Stomach (tissue), 9 donors: ENCODE measurements around the gene THBS1. TPM values are rescaled to one million over a fixed set of nuclear protein-coding genes. Genes with fewer than 3 reads are reported as not detected.

Source experiments
- DNase-seq, 2 donors: peaks; one replicate each; pipeline versions ENCODE4 v3.0.0 to v3.0.0-alpha.2; 2013 to 2019
- H3K27ac ChIP-seq, 5 donors: fragments of 200-600 bp in 4 of 5; sonication (generic) in 4 of 5; one replicate each; pipeline ENCODE4 v1.5.1; 2013 to 2019; ENCODE audit warnings: mild to moderate bottlenecking in 1 of 5, moderate library complexity in 1 of 5
- H3K27me3 ChIP-seq, 3 donors: fragments of 200-600 bp; sonication (generic); one replicate each; pipeline ENCODE4 v1.5.1; 2017 to 2019; ENCODE audit warnings: mixed run types in 1 of 3
- H3K36me3 ChIP-seq, 4 donors: fragments of 200-600 bp; sonication (generic); 1 replicate in 3 of 4; 2 replicates in 1 of 4; pipeline ENCODE4 v1.5.1; 2016 to 2019
- H3K4me1 ChIP-seq, 4 donors: fragments of 200-600 bp; sonication (generic); one replicate each; pipeline ENCODE4 v1.5.1; 2016 to 2019
- H3K4me3 ChIP-seq, 4 donors: fragments of 200-600 bp; sonication (generic) in 3 of 4; one replicate each; pipeline ENCODE4 v1.5.1; 2016 to 2019; ENCODE audit warnings: mild to moderate bottlenecking in 1 of 4
- H3K9me3 ChIP-seq, 4 donors: fragments of 200-600 bp; sonication (generic); one replicate each; pipeline ENCODE4 v1.5.1; 2016 to 2019
- CTCF ChIP-seq, 7 experiments: fragments of 450-650 bp in 4 of 7; fragments of 200-600 bp in 3 of 7; sonication (generic) in 3 of 7; IDR thresholded peaks; one replicate each; pipeline ENCODE4 v1.5.1; 2016 to 2019; ENCODE audit warnings: antibody characterized with exemption in 7 of 7, control low read depth in 2 of 7, mild to moderate bottlenecking in 1 of 7
- EP300 ChIP-seq: sonication (generic); formaldehyde crosslinking; IDR thresholded peaks from one replicate; pipeline ENCODE4 v1.6.1; 2017; ENCODE audit warnings: antibody characterized with exemption
- POLR2A ChIP-seq, 4 donors: fragments of 450-650 bp; IDR thresholded peaks; one replicate each; pipeline ENCODE4 v1.6.1; 2016; ENCODE audit warnings: antibody characterized with exemption in 4 of 4, control low read depth in 2 of 4, mild to moderate bottlenecking in 1 of 4, moderate library complexity in 1 of 4
- POLR2AphosphoS5 ChIP-seq, 3 donors: sonication (generic); formaldehyde crosslinking; IDR thresholded peaks; one replicate each; pipeline ENCODE4 v1.6.1; 2016; ENCODE audit warnings: antibody characterized with exemption in 3 of 3
- WGBS, 5 donors: extraction: QIAGEN DNeasy Blood & Tissue Kit in 3 of 5; methylation state at CpG; one replicate each; pipeline versions ENCODE4 v1.1.5 to v1.1.7; 2013 to 2018; 5-methylcytosine and 5-hydroxymethylcytosine counted together
- intact Hi-C: fragments of 100-400 bp; cut with DNase I; formaldehyde crosslinking; loops from one replicate; pipeline ENCODE4 v1.15.1; 2023; ENCODE audit warnings: low total_unique reads
- polyA plus RNA-seq, 3 donors: library from polyadenylated mRNA; stranded (reverse); fragments of 200-250 nt; gene quantifications; one replicate each; pipeline ENCODE4 v1.2.3, GENCODE V29; 2013
- total RNA-seq, 5 donors: library from RNA; depleted of rRNA; stranded (reverse); fragments of >200 nt; gene quantifications; one replicate each; pipeline versions ENCODE4 v1.1.0 to v1.2.3, GENCODE V29; 2014 to 2016
- donor health status: healthy with polysubstance abuse.
- donor health status: Bipolar disorder and iron deficiency.
- donor health status: healthy.

The THBS1 gene
- total and polyA plus RNA-seq, 8 donors = 12.9 to 842 (median 179) TPM

DNA sequence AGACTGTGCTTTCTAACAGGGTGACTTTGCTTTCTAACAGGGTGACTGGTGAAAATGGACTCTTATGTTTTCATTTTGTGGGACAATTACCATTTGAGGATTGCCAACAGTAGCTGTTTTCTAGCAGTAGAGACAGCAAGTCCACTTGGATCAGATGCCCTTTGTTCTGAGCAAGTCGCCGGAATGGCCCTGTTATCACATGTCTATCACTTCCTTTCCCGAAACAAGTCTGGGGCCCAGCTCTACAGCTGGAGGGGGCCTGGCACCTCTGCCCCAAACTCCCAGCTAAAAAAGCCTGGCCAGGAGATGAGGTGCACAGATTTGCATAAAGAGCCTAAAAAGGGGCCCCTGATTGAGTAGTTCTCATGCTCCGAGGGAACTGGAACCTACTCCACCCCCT lies 44.6 kb downstream of the THBS1 start:
- Histone ChIP-seq H3K27me3 (no peaks in the 10 kb centered on the region), H3K4me1 (peaks cover 9 to 40% (median 28%) of the 10 kb centered on the region in 4 donors), H3K9me3 (no peaks in the 10 kb centered on the region), H3K36me3 (no peaks in the 10 kb centered on the region), H3K27ac (peak overlapping the region in 4 of 5 donors; percentile 57 to 83 (median 70)), H3K4me3 (no peak overlapping the region)
- intact Hi-C loops = no loop called here
- 80 to 86% (median 82%) methylated on average over 4 of the region's 4 CpGs for WGBS, 5 donors
- no peak for DNase-seq
- TF ChIP-seq CTCF (IDR thresholded peaks at IDR 0.05) (no peak), EP300 (no peak), POLR2A (IDR thresholded peaks at IDR 0.05) (no peak), POLR2AphosphoS5 (IDR thresholded peaks at IDR 0.05) (no peak)

GRCh38 chr15:39625856-39626255 lies 45.0 kb downstream of the THBS1 start:
- no peaks in the 10 kb centered on the region for H3K36me3 ChIP-seq
- intact Hi-C loops = no loop called here
- H3K4me1 ChIP-seq = peaks cover 9 to 40% (median 28%) of the 10 kb centered on the region in 4 donors
- no peak overlapping the region for H3K4me3 ChIP-seq
- no peak for TF ChIP-seq EP300
- TF ChIP-seq CTCF (IDR thresholded peaks at IDR 0.05) = no peak
- no peak for TF ChIP-seq POLR2A (IDR thresholded peaks at IDR 0.05)
- TF ChIP-seq POLR2AphosphoS5 (IDR thresholded peaks at IDR 0.05) = no peak
- no peak for DNase-seq
- no peaks in the 10 kb centered on the region for H3K9me3 ChIP-seq
- H3K27me3 ChIP-seq = no peaks in the 10 kb centered on the region
- peak overlapping the region in 2 of 5 donors; percentile 78 to 83 for H3K27ac ChIP-seq

GRCh38 chr15:39627451-39628143 lies 46.7 kb downstream of the THBS1 start:
- no peak for DNase-seq
- WGBS, 5 donors = 37 to 86% (median 72%) methylated on average over 3 of the region's 3 CpGs
- no peaks in the 10 kb centered on the region for H3K27me3 ChIP-seq
- peaks cover 9 to 40% (median 28%) of the 10 kb centered on the region in 4 donors for H3K4me1 ChIP-seq
- H3K27ac ChIP-seq = peak overlapping the region in 3 of 5 donors; percentile 6 to 60 (median 54)
- intact Hi-C loops = no loop called here
- no peak overlapping the region for H3K4me3 ChIP-seq
- TF ChIP-seq POLR2A (IDR thresholded peaks at IDR 0.05) (no peak), POLR2AphosphoS5 (IDR thresholded peaks at IDR 0.05) (no peak), CTCF (IDR thresholded peaks at IDR 0.05) (no peak), EP300 (no peak)
- no peaks in the 10 kb centered on the region for H3K9me3 ChIP-seq
- H3K36me3 ChIP-seq = no peaks in the 10 kb centered on the region

DNA sequence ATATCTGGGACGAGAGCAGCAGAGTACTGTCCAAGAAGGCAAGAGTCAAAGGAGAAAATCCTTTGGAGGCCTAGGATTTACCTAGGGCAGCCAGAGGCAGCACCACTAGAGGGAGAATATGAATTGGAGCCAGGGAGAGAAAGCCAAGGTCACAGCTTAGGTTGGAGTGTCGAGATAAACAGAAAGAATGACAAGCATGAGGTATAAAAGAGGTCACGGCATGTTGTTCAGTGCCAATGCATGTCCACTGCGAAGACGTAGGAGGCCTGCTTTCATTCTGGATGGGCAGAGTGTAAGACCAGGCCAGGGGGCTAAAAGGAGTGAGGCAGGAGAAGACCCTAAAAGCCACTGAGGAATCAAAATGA lies 47.2 kb downstream of the THBS1 start:
- Histone ChIP-seq H3K36me3 (no peaks in the 10 kb centered on the region), H3K9me3 (no peaks in the 10 kb centered on the region), H3K4me1 (peaks cover 9 to 40% (median 28%) of the 10 kb centered on the region in 4 donors), H3K4me3 (no peak overlapping the region), H3K27ac (peak overlapping the region in 4 of 5 donors; percentile 22 to 61 (median 57)), H3K27me3 (no peaks in the 10 kb centered on the region)
- peak in 1 of 2 donors; percentile 45 for DNase-seq
- intact Hi-C loops = no loop called here
- TF ChIP-seq CTCF (IDR thresholded peaks at IDR 0.05) (peak in 1 of 7 experiments; percentile 19), POLR2AphosphoS5 (IDR thresholded peaks at IDR 0.05) (no peak), EP300 (no peak), POLR2A (IDR thresholded peaks at IDR 0.05) (no peak)
- 29 to 56% (median 33%) methylated on average over 5 of the region's 5 CpGs for WGBS, 5 donors
